Thyroid gland (tissue), 4 donors: ENCODE results near the gene SERINC3.

Source experiments
- CTCF ChIP-seq, 6 experiments: fragments of 200-600 bp in 3 of 6; fragments of 450-650 bp in 3 of 6; sonication (generic) in 3 of 6; IDR thresholded peaks; one replicate each; pipeline ENCODE4 v1.5.1; 2016 to 2019; ENCODE audit warnings: antibody characterized with exemption in 6 of 6, mild to moderate bottlenecking in 2 of 6, inconsistent platforms in 1 of 6, moderate library complexity in 1 of 6
- POLR2A ChIP-seq, 2 donors: fragments of 450-650 bp; IDR thresholded peaks; one replicate each; pipeline ENCODE4 v1.6.1; 2017; ENCODE audit warnings: antibody characterized with exemption in 2 of 2, mild to moderate bottlenecking in 2 of 2, moderate library complexity in 1 of 2

- no peak for TF ChIP-seq POLR2A (IDR thresholded peaks at IDR 0.05)
- no peak for TF ChIP-seq CTCF (IDR thresholded peaks at IDR 0.05)
Observed at GRCh38 chr20:44544263-44544662, 22.4 kb upstream of the SERINC3 start.
